Neural progenitor cell (in vitro differentiated cells): ENCODE data around the gene EEF1AKMT4. TPM values are rescaled to one million over a fixed set of nuclear protein-coding genes. Genes with fewer than 3 reads are reported as not detected.

ENCODE experiments used
- DNase-seq: peaks from one replicate; pipeline ENCODE4 v3.0.0-alpha.2; 2016; ENCODE audit warnings: low spot score
- H2AFZ ChIP-seq: fragments of 200-600 bp; sonication (generic); replicated peaks from 2 replicates; pipeline ENCODE4 v1.6.1; 2016; ENCODE audit warnings: antibody characterized with exemption
- H3F3A ChIP-seq: fragments of 200-600 bp; sonication (generic); 2 replicates; pipeline ENCODE4 v1.6.1; 2016; ENCODE audit warnings: antibody characterized with exemption, low read depth
- H3K27ac ChIP-seq: fragments of 200-600 bp; sonication (generic); 2 replicates; pipeline ENCODE4 v1.5.1; 2016; ENCODE audit warnings: mild to moderate bottlenecking
- H3K27me3 ChIP-seq: fragments of 200-600 bp; sonication (generic); 2 replicates; pipeline ENCODE4 v1.6.1; 2016; ENCODE audit warnings: mild to moderate bottlenecking, moderate library complexity
- H3K36me3 ChIP-seq: fragments of 200-600 bp; sonication (generic); 2 replicates; pipeline ENCODE4 v1.5.1; 2016
- H3K4me1 ChIP-seq: fragments of 200-600 bp; sonication (generic); 2 replicates; pipeline ENCODE4 v1.6.1; 2016; ENCODE audit warnings: mixed run types
- H3K4me2 ChIP-seq: fragments of 200-600 bp; sonication (generic); 2 replicates; pipeline ENCODE4 v1.6.1; 2016
- H3K4me3 ChIP-seq: fragments of 200-600 bp; sonication (generic); 2 replicates; pipeline ENCODE4 v1.5.1; 2016
- H3K79me2 ChIP-seq: fragments of 200-600 bp; sonication (generic); 2 replicates; pipeline ENCODE4 v1.6.1; 2016; ENCODE audit warnings: low read depth
- H3K9ac ChIP-seq: fragments of 200-600 bp; sonication (generic); 2 replicates; pipeline ENCODE4 v1.6.1; 2016
- H3K9me3 ChIP-seq: fragments of 200-600 bp; sonication (generic); 2 replicates; pipeline ENCODE4 v1.5.1; 2016; ENCODE audit warnings: low read depth
- H4K20me1 ChIP-seq: fragments of 200-600 bp; sonication (generic); 2 replicates; pipeline ENCODE4 v1.6.1; 2016; ENCODE audit warnings: low read depth
- H3K27ac Mint-ChIP-seq: 3 replicates; pipeline ENCODE4 v1.8.0; 2021; ENCODE audit warnings: mixed read lengths
- H3K27me3 Mint-ChIP-seq: 2 replicates; pipeline ENCODE4 v1.8.0; 2022; ENCODE audit warnings: low read depth, mild to moderate bottlenecking, inconsistent platforms, moderate library complexity, mixed read lengths; ENCODE audit not compliant: insufficient read depth
- H3K36me3 Mint-ChIP-seq: 3 replicates; pipeline ENCODE4 v1.8.0; 2021; ENCODE audit warnings: mixed read lengths
- H3K4me1 Mint-ChIP-seq: 3 replicates; pipeline ENCODE4 v1.8.0; 2021; ENCODE audit warnings: mixed read lengths
- H3K4me3 Mint-ChIP-seq: 3 replicates; pipeline ENCODE4 v1.8.0; 2021; ENCODE audit warnings: mild to moderate bottlenecking, moderate library complexity, mixed read lengths
- H3K9me3 Mint-ChIP-seq: 3 replicates; pipeline ENCODE4 v1.8.0; 2020; ENCODE audit warnings: mixed read lengths
- CTCF ChIP-seq: fragments of 200-600 bp; sonication (generic); IDR thresholded peaks from 2 replicates; pipeline ENCODE4 v1.5.1; 2017; ENCODE audit warnings: antibody characterized with exemption, mild to moderate bottlenecking
- EZH2 ChIP-seq: fragments of 200-600 bp; sonication (generic); IDR thresholded peaks from 2 replicates; pipeline ENCODE4 v1.6.1; 2017; ENCODE audit warnings: antibody characterized with exemption, mild to moderate bottlenecking, moderate library complexity
- EZH2phosphoT487 ChIP-seq: fragments of 200-600 bp; sonication (generic); IDR thresholded peaks from 2 replicates; pipeline ENCODE4 v1.6.1; 2017; ENCODE audit warnings: antibody characterized with exemption
- total RNA-seq: library from RNA; depleted of rRNA; stranded (reverse); fragments of >200 nt; gene quantifications from 2 replicates; pipeline ENCODE4 v1.2.3, GENCODE V29; 2015; ENCODE audit warnings: low replicate concordance

The EEF1AKMT4 gene
- total RNA-seq, 1 donor from 2014 or later: 3.7 TPM

- Mint-ChIP-seq H3K27ac (peak overlapping the region; percentile 7), H3K4me1 (peaks cover 21% of the 10 kb centered on the region), H3K27me3 (peaks cover 39% of the 10 kb centered on the region), H3K36me3 (no peaks in the 10 kb centered on the region), H3K4me3 (peak overlapping the region; percentile 90), H3K9me3 (no peaks in the 10 kb centered on the region)
- peaks cover 80% of the 10 kb centered on the region for H3K27me3 ChIP-seq
- H4K20me1 ChIP-seq: peaks cover 68% of the 10 kb centered on the region
- DNase-seq: peak; percentile 89
- H2AFZ ChIP-seq: no peak overlapping the region
- TF ChIP-seq CTCF (no peak), EZH2phosphoT487 (no peak), EZH2 (no peak)
- peak overlapping the region; percentile 75 for H3K4me3 ChIP-seq
- no peaks in the 10 kb centered on the region for H3K36me3 ChIP-seq
- no peaks in the 10 kb centered on the region for H3K79me2 ChIP-seq
- peaks cover 12% of the 10 kb centered on the region for H3K4me1 ChIP-seq
- H3K9ac ChIP-seq: no peak overlapping the region
- H3F3A ChIP-seq: peaks cover 31% of the 10 kb centered on the region
- no peak overlapping the region for H3K27ac ChIP-seq
- H3K9me3 ChIP-seq: no peaks in the 10 kb centered on the region
- peak overlapping the region; percentile 99 for H3K4me2 ChIP-seq
Measured at GRCh38 chr3:184259878-184260723, 10.6 kb downstream of the EEF1AKMT4 start.

DNA sequence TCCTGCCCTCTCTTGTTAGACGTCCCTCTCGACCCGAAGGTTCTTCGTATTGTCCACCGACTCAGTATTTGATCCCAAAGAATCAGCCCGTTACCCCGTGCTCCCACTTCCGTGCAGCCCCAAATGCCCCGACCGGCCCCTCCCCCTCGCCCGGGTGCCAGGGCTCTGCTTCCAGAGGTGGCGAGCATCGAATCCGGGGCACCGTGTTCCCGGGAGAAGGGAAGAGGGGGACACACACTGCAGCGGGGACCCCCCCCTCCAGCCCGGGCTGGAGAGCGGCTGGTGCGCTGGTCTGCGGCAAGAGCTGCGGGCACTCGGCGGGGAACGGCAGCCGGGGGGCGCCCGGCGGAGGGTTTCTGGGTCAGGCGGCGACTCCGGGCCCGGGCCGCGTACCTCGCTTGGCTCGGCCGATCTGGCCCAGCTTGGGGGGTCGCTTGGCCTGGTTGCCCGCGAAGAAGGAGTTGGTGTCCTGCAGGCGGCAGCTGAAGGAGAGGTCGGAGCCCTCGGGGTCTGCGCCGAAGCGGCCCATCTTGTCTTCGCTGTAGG lies 11.3 kb downstream of the EEF1AKMT4 start:
- Histone ChIP-seq H3K9ac (no peak overlapping the region), H3K27me3 (peaks cover 80% of the 10 kb centered on the region)

DNA sequence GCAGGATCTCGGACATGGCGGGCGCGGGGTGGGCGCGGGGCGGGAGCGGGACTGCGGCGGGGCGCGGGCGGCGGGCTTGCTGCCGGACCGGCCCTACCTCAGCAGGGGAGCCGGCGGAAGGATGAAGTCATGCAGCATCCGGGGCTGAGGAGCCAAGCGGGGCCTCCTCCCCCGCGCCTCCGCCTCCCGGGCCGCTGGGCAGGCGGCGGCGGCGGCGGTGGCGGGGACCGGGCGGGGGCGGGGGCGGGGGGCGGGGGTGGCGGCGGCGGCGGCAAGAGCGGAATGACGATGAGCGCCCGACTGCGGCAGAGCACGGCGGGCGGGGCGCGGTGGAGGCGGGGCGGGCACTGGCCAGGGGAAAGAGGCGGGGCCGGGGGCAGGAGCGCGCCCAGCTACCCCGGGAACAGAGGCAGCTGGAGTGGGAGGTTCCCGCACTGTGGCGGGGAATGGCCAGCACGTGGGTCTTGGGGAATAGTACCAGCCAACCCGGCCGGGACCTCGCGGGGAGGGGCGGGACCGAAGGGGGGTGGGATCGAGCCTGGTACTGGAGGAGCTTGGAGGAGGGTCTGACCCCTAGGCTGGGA lies 11.9 kb downstream of the EEF1AKMT4 start, which contains the start of gene CAMK2N2:
TSS of gene CAMK2N2 (minus strand) at position 284 of the 584 bp plus-strand sequence. CDS start at position 16, 268 bp downstream.
- no peaks in the 10 kb centered on the region for H3K9me3 ChIP-seq
- Mint-ChIP-seq H3K9me3 (no peaks in the 10 kb centered on the region), H3K27ac (peak within 1 kb of the TSS; percentile 7), H3K27me3 (peaks cover 40% of the 10 kb centered on the region), H3K4me1 (peaks cover 21% of the 10 kb centered on the region), H3K4me3 (peak within 1 kb of the TSS; percentile 90), H3K36me3 (no peaks in the 10 kb centered on the region)
- H2AFZ ChIP-seq: peak within 1 kb of the TSS; percentile 90
- peaks cover 31% of the 10 kb centered on the region for H3F3A ChIP-seq
- peaks cover 12% of the 10 kb centered on the region for H3K4me1 ChIP-seq
- peak; percentile 81 for DNase-seq
- peak within 1 kb of the TSS; percentile 75 for H3K4me3 ChIP-seq
- no peak within 1 kb of the TSS for H3K27ac ChIP-seq
- H3K9ac ChIP-seq: no peak within 1 kb of the TSS
- TF ChIP-seq CTCF (no peak), EZH2 (no peak), EZH2phosphoT487 (no peak)
- peaks cover 80% of the 10 kb centered on the region for H3K27me3 ChIP-seq
- H3K36me3 ChIP-seq: no peaks in the 10 kb centered on the region
- H3K79me2 ChIP-seq: no peaks in the 10 kb centered on the region
- H4K20me1 ChIP-seq: peaks cover 57% of the 10 kb centered on the region
- H3K4me2 ChIP-seq: peak within 1 kb of the TSS; percentile 99

More for the DNA sequence above, 11.3 kb downstream of the EEF1AKMT4 start:
- H3K4me3 ChIP-seq: peak overlapping the region; percentile 75
- TF ChIP-seq EZH2: peak; percentile 94
- TF ChIP-seq EZH2phosphoT487: peak; percentile 93
- peak; percentile 10 for TF ChIP-seq CTCF
- peak overlapping the region; percentile 99 for H3K4me2 ChIP-seq
- peaks cover 12% of the 10 kb centered on the region for H3K4me1 ChIP-seq
- peaks cover 61% of the 10 kb centered on the region for H4K20me1 ChIP-seq
- Mint-ChIP-seq H3K27ac (no peak overlapping the region), H3K27me3 (peaks cover 37% of the 10 kb centered on the region), H3K4me3 (peak overlapping the region; percentile 90), H3K4me1 (peaks cover 21% of the 10 kb centered on the region), H3K9me3 (no peaks in the 10 kb centered on the region), H3K36me3 (no peaks in the 10 kb centered on the region)
- no peak overlapping the region for H3K27ac ChIP-seq
- H3K9me3 ChIP-seq: no peaks in the 10 kb centered on the region
- peak overlapping the region; percentile 90 for H2AFZ ChIP-seq
- DNase-seq: peak; percentile 31
- H3K79me2 ChIP-seq: no peaks in the 10 kb centered on the region
- no peaks in the 10 kb centered on the region for H3K36me3 ChIP-seq
- peaks cover 31% of the 10 kb centered on the region for H3F3A ChIP-seq
